Middle frontal gyrus (tissue), 1 donor: ENCODE data around the gene PPIL6.
A peak's percentile ranks its signal among the peaks of the same experiment; 100 is the strongest.

Experiments
- DNase-seq: peaks from one replicate; pipeline ENCODE4 v3.0.0-alpha.2; 2015; ENCODE audit warnings: low spot score; ENCODE audit errors: extremely low spot score

PPIL6 gene

GRCh38 chr6:109440331-109441068 is at the start of gene PPIL6, which contains the start of gene SMPD2:
PPIL6 (minus strand) TSS chr6:109440628; CDS start chr6:109440590, 38 bp downstream.
SMPD2 (plus strand) TSS chr6:109440724; CDS start chr6:109441122, 398 bp downstream.
- DNase-seq: peak; percentile 79

GRCh38 chr6:109488001-109488400 is 47.6 kb upstream of the PPIL6 start:
- no peak for DNase-seq

- DNase-seq: no peak
Measured at GRCh38 chr6:109486068-109486467, 45.6 kb upstream of the PPIL6 start.

GRCh38 chr6:109485266-109485935 is 45.0 kb upstream of the PPIL6 start:
- DNase-seq: no peak

- DNase-seq: no peak
Measured at GRCh38 chr6:109484122-109484521, 43.7 kb upstream of the PPIL6 start.

- DNase-seq: no peak
Measured at GRCh38 chr6:109483735-109484057, 43.3 kb upstream of the PPIL6 start.

- peak; percentile 78 for DNase-seq
Measured at GRCh38 chr6:109482905-109483734, 42.7 kb upstream of the PPIL6 start, which contains the start of gene ZBTB24. ZBTB24 (minus strand) TSS chr6:109483219; CDS start chr6:109482026, 1,193 bp downstream.

- DNase-seq: no peak
Measured at GRCh38 chr6:109480993-109481480, 40.6 kb upstream of the PPIL6 start.

GRCh38 chr6:109478841-109479624 is 38.6 kb upstream of the PPIL6 start:
- DNase-seq: no peak

- DNase-seq: no peak
Measured at GRCh38 chr6:109478222-109478805, 37.9 kb upstream of the PPIL6 start.

- DNase-seq: no peak
Measured at GRCh38 chr6:109477725-109478124, 37.3 kb upstream of the PPIL6 start.

GRCh38 chr6:109477184-109477583 is 36.8 kb upstream of the PPIL6 start:
- no peak for DNase-seq

GRCh38 chr6:109475625-109476024 is 35.2 kb upstream of the PPIL6 start:
- DNase-seq: no peak

GRCh38 chr6:109474995-109475394 is 34.6 kb upstream of the PPIL6 start:
- DNase-seq: no peak

- DNase-seq: no peak
Measured at GRCh38 chr6:109473120-109473519, 32.7 kb upstream of the PPIL6 start.

- DNase-seq: no peak
Measured at GRCh38 chr6:109472132-109472995, 31.9 kb upstream of the PPIL6 start.

- no peak for DNase-seq
Measured at GRCh38 chr6:109471105-109471810, 30.8 kb upstream of the PPIL6 start.

- no peak for DNase-seq
Measured at GRCh38 chr6:109469591-109470189, 29.3 kb upstream of the PPIL6 start.

- DNase-seq: no peak
Measured at GRCh38 chr6:109467696-109468095, 27.3 kb upstream of the PPIL6 start.
